DMS79 (cell line): Measurements from ENCODE around the gene HAX1.
"Not testable (repeated sequence)": the region's sequence is repeated elsewhere in the genome, so short reads cannot be mapped to it uniquely, and the experiment has no call there.

ENCODE experiments used
- DNase-seq: peaks from one replicate; lab custom pipeline; 2025; lab: John Stamatoyannopoulos, UW

Gene HAX1

GRCh38 chr1:154272217-154272998 is at the start of gene HAX1:
HAX1 (plus strand) TSS chr1:154272629; CDS start chr1:154272724, 95 bp downstream.
- DNase-seq = peak; percentile 89

DNA sequence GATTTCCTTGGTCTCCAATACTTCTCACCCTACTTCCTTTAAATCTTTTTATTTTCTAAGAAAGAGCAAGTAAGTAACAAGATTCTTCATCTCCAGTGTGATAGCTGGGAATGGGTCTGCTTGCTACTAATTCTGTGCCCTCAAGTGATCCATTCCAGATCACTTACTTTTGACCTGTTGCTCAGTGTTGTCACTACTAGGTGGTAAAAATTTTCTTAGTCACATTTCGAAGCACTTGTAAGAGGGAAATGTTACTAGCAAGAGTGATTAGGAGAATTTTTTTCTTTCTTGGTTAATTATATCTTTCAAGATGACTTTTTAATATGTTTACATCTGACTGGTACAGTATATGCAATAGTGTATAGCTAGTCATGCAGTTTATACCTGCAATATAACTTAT is 49.5 kb upstream of the HAX1 start:
- DNase-seq = no peak

GRCh38 chr1:154223621-154224020 is 48.8 kb upstream of the HAX1 start:
- no peak for DNase-seq

GRCh38 chr1:154225370-154225769 is 47.1 kb upstream of the HAX1 start:
- DNase-seq = no peak

- DNase-seq = not testable (repeated sequence)
Observed at GRCh38 chr1:154231112-154231511, 41.3 kb upstream of the HAX1 start.

GRCh38 chr1:154233127-154233526 is 39.3 kb upstream of the HAX1 start:
- not testable (repeated sequence) for DNase-seq

DNA sequence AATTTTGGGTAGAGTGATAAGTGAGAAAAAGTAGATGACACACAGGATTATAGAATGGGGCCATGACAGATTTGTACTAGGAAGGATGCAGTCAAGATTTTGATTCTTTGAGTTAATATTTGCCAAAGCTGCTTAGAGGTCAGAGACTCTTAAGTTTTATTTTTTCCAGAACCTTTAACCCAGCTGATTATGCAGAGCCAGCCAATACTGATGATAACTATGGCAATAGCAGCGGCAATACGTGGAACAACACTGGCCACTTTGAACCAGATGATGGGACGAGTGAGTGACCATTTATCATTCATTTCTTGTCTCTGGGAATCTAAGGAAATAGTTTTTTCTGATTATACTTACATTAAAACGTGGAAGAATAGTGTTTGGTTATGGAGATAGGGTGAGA is 35.6 kb upstream of the HAX1 start:
- no peak for DNase-seq

DNA sequence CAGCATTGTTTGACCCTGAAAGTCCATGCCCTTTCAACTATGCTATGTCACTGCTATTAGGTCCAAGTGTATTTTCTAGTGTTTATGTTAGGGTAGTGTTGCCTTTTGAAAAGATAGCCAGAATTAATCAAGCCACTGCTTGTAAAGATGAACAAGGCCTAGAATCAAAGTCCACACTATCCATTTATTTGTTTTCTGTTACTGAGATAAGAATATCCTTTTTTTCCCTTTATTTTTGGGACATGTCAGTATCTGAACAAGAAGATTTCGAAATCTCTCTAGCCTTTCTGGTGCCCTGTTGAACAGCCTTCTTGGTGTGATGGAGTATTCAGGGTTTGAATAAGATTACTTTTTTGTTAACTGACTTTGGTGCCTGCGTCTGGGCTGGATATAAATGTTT is 35.0 kb upstream of the HAX1 start:
- DNase-seq = no peak

GRCh38 chr1:154237880-154238506 is 34.4 kb upstream of the HAX1 start:
- no peak for DNase-seq

GRCh38 chr1:154239491-154239890 is 32.9 kb upstream of the HAX1 start:
- DNase-seq = no peak

GRCh38 chr1:154240294-154240833 is 32.1 kb upstream of the HAX1 start:
- DNase-seq = no peak

DNA sequence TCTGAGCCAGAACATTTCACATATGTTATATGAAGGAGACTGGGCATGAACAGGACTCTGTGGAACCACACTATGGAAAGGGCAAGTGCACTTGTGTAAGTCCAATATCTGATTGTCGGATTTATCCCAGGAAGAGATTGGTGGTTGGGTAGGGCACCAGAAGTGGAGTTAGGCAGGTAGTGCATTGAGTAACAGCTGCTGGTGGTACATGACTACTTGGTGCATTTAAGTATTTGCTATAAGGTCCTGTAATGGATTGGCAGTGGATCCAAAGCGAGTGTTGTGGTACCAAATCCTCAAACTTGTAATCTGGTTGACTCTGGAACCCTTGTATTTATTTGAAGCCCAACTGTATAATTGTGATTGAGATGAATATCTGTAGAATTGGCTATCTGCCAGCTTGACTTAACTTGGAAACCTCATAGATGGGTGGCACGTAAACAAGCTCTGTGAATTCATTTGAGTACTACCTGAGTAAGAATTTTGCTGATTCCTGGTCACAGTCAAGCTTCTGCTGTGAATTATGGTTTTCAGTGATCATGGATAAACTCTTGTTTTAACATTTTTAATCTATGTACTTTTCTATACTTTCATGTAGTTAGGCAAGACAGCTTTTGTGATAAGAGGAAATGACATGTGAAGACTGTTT is 30.6 kb upstream of the HAX1 start:
- no peak for DNase-seq

- no peak for DNase-seq
Observed at GRCh38 chr1:154253671-154254070, 18.8 kb upstream of the HAX1 start.

- no peak for DNase-seq
Observed at GRCh38 chr1:154256686-154257085, 15.7 kb upstream of the HAX1 start.

DNA sequence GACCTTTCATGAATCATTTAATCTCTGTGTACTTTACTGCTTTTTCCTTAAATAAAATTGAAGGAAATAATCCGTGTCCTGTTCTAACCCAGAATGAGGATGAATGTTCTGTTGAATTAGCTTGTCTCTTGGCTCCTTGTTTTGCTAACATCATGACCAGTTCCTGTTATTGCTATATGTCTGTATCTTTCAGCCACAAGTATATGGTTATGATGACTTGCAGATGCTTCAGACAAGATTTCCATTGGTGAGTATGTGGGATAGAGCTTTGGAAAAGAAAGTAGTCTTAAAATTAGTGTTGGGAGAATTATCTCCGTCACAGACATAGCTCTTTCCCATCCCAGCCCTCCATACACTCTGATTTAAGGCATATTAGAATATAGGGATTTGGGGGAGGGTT is 13.6 kb upstream of the HAX1 start:
- no peak for DNase-seq

DNA sequence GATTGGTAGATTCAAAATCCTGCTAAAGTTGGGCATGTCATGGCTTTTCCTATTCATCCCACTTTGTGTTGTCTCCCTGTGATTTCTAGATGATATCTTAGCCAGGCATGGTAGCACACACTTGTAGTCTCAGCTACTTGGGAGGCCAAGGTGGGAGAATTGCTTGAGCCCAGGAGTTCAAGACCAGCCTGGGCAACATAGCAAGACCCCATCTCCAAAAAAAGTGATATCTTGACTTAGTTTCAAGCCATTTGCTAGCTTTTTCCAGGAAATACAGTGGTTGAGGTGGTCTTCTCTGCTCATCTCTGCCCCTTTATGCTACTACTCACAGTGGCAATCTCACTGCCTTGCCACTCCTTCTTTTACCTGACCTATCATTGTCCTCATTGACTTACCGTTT is 12.3 kb upstream of the HAX1 start:
- DNase-seq = no peak

DNA sequence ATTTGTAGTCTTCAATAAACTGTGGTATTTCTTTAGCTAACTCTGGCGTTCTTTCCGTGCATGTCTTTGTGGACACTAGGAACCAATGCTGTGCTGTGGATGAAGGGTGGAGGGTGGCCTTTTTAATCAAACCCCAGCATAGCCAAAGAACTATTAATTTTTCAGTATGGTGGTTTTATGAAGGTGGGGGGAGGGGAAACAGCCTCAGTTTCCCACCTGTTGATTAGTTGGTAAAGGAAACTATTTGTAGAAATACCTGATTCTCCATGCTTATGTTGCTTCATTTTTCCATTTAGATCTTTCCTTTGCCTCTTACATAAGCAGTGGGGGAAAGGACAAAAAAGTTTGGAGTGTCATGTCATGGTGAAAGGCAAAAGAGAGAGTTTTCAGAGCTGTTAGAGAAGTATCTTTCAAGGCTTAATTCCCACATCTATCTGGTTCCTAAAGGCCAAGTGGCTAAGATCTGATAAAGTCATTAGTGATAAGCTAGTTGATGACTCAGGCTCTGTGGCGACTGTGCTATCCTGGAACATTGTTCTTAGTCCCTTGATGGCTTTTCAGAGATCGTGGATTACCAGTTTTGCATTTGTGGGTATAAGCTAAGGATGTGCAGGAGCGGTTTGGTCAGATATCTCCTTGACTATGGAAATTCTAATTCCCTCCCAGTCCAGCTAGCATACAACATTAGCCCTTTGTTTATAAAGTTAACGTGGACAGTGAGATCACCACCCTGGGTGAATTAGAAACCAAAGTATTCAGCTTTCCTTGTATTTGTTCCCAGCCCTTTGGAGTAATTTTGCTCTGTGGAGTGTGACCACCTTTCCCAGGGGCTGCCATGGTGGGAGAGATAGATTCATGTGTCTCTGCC is 8.7 kb upstream of the HAX1 start:
- no peak for DNase-seq

- no peak for DNase-seq
Observed at GRCh38 chr1:154264454-154264853, 8.0 kb upstream of the HAX1 start.

DNA sequence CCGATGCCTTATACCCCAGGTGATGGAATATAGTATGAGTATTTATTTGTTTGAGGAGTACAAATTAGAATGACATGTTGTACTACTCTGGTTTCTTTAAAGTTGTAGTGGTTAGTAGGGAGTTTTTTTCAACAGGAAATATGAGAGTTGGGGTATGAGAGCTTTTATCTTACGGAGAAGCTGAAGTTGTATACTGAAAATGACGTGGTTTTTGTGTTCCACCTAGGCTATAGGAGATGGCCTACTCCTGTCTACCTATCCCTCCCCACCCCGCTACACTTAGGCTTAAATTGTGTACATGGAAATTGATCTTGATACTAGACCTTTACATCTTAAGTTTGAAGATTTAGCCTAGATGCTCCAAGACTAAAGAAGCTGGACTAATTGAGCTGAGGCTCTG is 6.8 kb upstream of the HAX1 start:
- no peak for DNase-seq

GRCh38 chr1:154270833-154271232 is 1.6 kb upstream of the HAX1 start:
- DNase-seq = no peak

GRCh38 chr1:154272999-154273563 is 652 bp downstream of the HAX1 start:
- no peak for DNase-seq

GRCh38 chr1:154276797-154277196 is 4.4 kb downstream of the HAX1 start:
- no peak for DNase-seq
